Endothelial cell of umbilical vein (primary cell): Measurements from ENCODE around the gene BARX1. TPM values are rescaled to one million over a fixed set of nuclear protein-coding genes. Genes with fewer than 3 reads are reported as not detected.

Experiments used
- BruUV-seq: library from RNA; stranded (reverse); fragments of 400-500 nt; replicated peaks from 2 replicates; lab custom pipeline; 2021; lab: Mats Ljungman, UMichigan
- CTCF ChIA-PET: fragments of 300-600, 350-600 bp; sonication (Branson Sonifier 250); formaldehyde crosslinking; loops from one replicate; lab custom pipeline; 2021; ENCODE audit warnings: antibody characterized with exemption, inconsistent platforms; lab: Charles Lee
- POLR2A ChIA-PET: fragments of 300-600, 350-600 bp; sonication (Branson Sonifier 250); formaldehyde crosslinking; loops from one replicate; lab custom pipeline; 2021; ENCODE audit warnings: antibody characterized with exemption, inconsistent platforms; lab: Charles Lee
- DNase-seq: peaks from one replicate; pipeline ENCODE4 v3.0.0-alpha.2; 2011; ENCODE audit warnings: low read depth, low spot score
- FAIRE-seq: peaks from 2 replicates; lab custom pipeline; 2011; peaks lifted over from hg19 to GRCh38; lab: Jason Lieb, UNC
- H2AFZ ChIP-seq: 2 replicates; pipeline ENCODE4 v1.6.0; 2012; ENCODE audit warnings: low read depth, low read length, control low read depth, inconsistent platforms
- H3K27ac ChIP-seq: 2 replicates; pipeline ENCODE4 v1.5.1; 2011; ENCODE audit warnings: low read depth, mild to moderate bottlenecking, control low read depth, low read length, moderate library complexity; ENCODE audit not compliant: insufficient read depth
- H3K27me3 ChIP-seq, 2 experiments: 2 replicates each; pipeline versions ENCODE4 v1.6.0 to v1.6.1; 2011; ENCODE audit warnings: low read length in 2 of 2, mixed read lengths in 1 of 2; ENCODE audit not compliant: control insufficient read depth in 2 of 2, insufficient read depth in 2 of 2
- H3K36me3 ChIP-seq, 2 experiments: 2 replicates in 1 of 2; 3 replicates in 1 of 2; pipeline ENCODE4 v1.5.1; 2011; ENCODE audit warnings: low read length in 2 of 2, mild to moderate bottlenecking in 1 of 2, moderate library complexity in 1 of 2; ENCODE audit not compliant: control insufficient read depth in 2 of 2, insufficient read depth in 2 of 2; ENCODE audit errors: extremely low read depth in 1 of 2
- H3K4me1 ChIP-seq: 3 replicates; pipeline ENCODE4 v1.5.1; 2011; ENCODE audit warnings: mild to moderate bottlenecking, low read length; ENCODE audit not compliant: control insufficient read depth, insufficient read depth; ENCODE audit errors: extremely low read depth
- H3K4me2 ChIP-seq: 2 replicates; pipeline ENCODE4 v1.6.1; 2011; ENCODE audit warnings: low read length, control low read depth, mixed read lengths; ENCODE audit not compliant: insufficient read depth
- H3K4me3 ChIP-seq, 3 experiments: fragments of 200-600 bp in 1 of 3; sonication (generic), shearing (Covaris generic) in 1 of 3; replicated peaks in 1 of 3; 2 replicates each; pipeline ENCODE4 v1.5.1; 2011 to 2016; ENCODE audit warnings: control low read depth in 3 of 3, low read length in 3 of 3, mild to moderate bottlenecking in 2 of 3, inconsistent platforms in 1 of 3, low read depth in 1 of 3, moderate library complexity in 1 of 3; ENCODE audit not compliant: insufficient read depth in 1 of 3
- H3K79me2 ChIP-seq: 2 replicates; pipeline ENCODE4 v1.6.0; 2012; ENCODE audit warnings: low read length, inconsistent platforms; ENCODE audit not compliant: control insufficient read depth, insufficient read depth
- H3K9ac ChIP-seq: replicated peaks from 2 replicates; pipeline ENCODE3; 2011; ENCODE audit warnings: low read length, control low read depth; ENCODE audit not compliant: insufficient read depth; ENCODE audit errors: extremely low read depth
- H3K9me1 ChIP-seq: replicated peaks from 3 replicates; pipeline ENCODE4 v1.6.0; 2011; ENCODE audit warnings: mild to moderate bottlenecking, low read length; ENCODE audit not compliant: control insufficient read depth, insufficient read depth; ENCODE audit errors: extremely low read depth
- H3K9me3 ChIP-seq: replicated peaks from 2 replicates; pipeline ENCODE4 v1.5.1; 2012; ENCODE audit warnings: low read length, inconsistent platforms; ENCODE audit not compliant: control insufficient read depth, insufficient read depth
- H4K20me1 ChIP-seq: replicated peaks from 2 replicates; pipeline ENCODE3; 2011; ENCODE audit warnings: mild to moderate bottlenecking, low read length; ENCODE audit not compliant: control insufficient read depth, insufficient read depth; ENCODE audit errors: extremely low read depth
- CTCF ChIP-seq, 2 donors: IDR thresholded peaks; 1 replicate in 1 of 2; 2 replicates in 1 of 2; pipeline ENCODE4 v1.5.1; 2011; ENCODE audit warnings: low read length in 2 of 2, mild to moderate bottlenecking in 2 of 2, moderate library complexity in 2 of 2, control low read depth in 1 of 2, inconsistent platforms in 1 of 2, low read depth in 1 of 2; ENCODE audit not compliant: insufficient read depth in 1 of 2; ENCODE audit errors: extremely low read depth in 1 of 2
- EZH2 ChIP-seq: IDR thresholded peaks from 2 replicates; pipeline ENCODE4 v1.6.1; 2012; ENCODE audit warnings: borderline replicate concordance, low read depth, mild to moderate bottlenecking, moderate library complexity, low read length, inconsistent platforms; ENCODE audit not compliant: severe bottlenecking
- FOS ChIP-seq: IDR thresholded peaks from 2 replicates; pipeline ENCODE4 v1.6.1; 2011; ENCODE audit warnings: mild to moderate bottlenecking, low read length, moderate library complexity, borderline replicate concordance; ENCODE audit not compliant: insufficient read depth
- GATA2 ChIP-seq: IDR thresholded peaks from 2 replicates; pipeline ENCODE4 v1.7.0; 2011; ENCODE audit warnings: low read depth, mild to moderate bottlenecking, moderate library complexity, mixed read lengths, low read length; ENCODE audit not compliant: insufficient read length, insufficient read depth
- JUN ChIP-seq: IDR thresholded peaks from 2 replicates; pipeline ENCODE4 v1.6.1; 2011; ENCODE audit warnings: borderline replicate concordance, low read depth; ENCODE audit not compliant: insufficient read length, insufficient read depth
- MAX ChIP-seq: IDR thresholded peaks from 2 replicates; pipeline ENCODE4 v1.6.1; 2011; ENCODE audit not compliant: insufficient read depth, insufficient read length
- MYC ChIP-seq: IDR thresholded peaks from one replicate; pipeline ENCODE4 v1.6.1; 2011; ENCODE audit warnings: mild to moderate bottlenecking, low read depth, low read length
- POLR2A ChIP-seq: IDR thresholded peaks from 2 replicates; pipeline ENCODE4 v1.6.1; 2012; ENCODE audit warnings: low read depth, mild to moderate bottlenecking, control low read depth, low read length
- POLR2AphosphoS5 ChIP-seq: IDR thresholded peaks from 2 replicates; pipeline ENCODE4 v1.6.1; 2012; ENCODE audit warnings: low read depth, mild to moderate bottlenecking, control low read depth, low read length, moderate library complexity; ENCODE audit not compliant: insufficient read depth
- dilution Hi-C: fragments of 300-500 bp; cut with MboI; formaldehyde crosslinking; loops from one replicate; pipeline ENCODE4 v1.15.0; 2019; ENCODE audit warnings: low sequenced_read_pairs; ENCODE audit not compliant: extremely low pct_ligation_motif_present
- intact Hi-C: fragments of 100-400 bp; cut with micrococcal nuclease; formaldehyde crosslinking; loops from one replicate; pipeline ENCODE4 v1.10.0; 2022
- polyA plus RNA-seq, 4 experiments: library from polyadenylated mRNA; depleted of rRNA in 3 of 4; stranded (reverse) in 3 of 4; unstranded in 1 of 4; fragments of >200 nt; gene quantifications; 2 replicates each; pipeline versions ENCODE4 v1.2.1 to v1.2.3, GENCODE V29; 2011 to 2012; ENCODE audit warnings: missing spikeins in 1 of 4
- total RNA-seq: library from RNA; stranded (reverse); gene quantifications from 2 replicates; pipeline ENCODE4 v1.2.3, GENCODE V29; 2021

Gene BARX1
- total and polyA plus RNA-seq, 2 donors (not counting 3 experiments of a cell fraction or from before 2014, with no cell fraction given), result not detected

GRCh38 chr9:93955981-93956784, 1.0 kb upstream of the BARX1 start:
- Histone ChIP-seq H3K79me2 (no peaks in the 10 kb centered on the region), H3K9ac (no peak overlapping the region), H3K9me1 (no peaks in the 10 kb centered on the region), H2AFZ (no peak overlapping the region), H3K4me1 (peaks cover under 1% of the 10 kb centered on the region), H3K9me3 (no peaks in the 10 kb centered on the region), H3K36me3 (no peaks in the 10 kb centered on the region), H3K27me3 (peaks cover 89 to 94% of the 10 kb centered on the region in 2 experiments), H3K4me2 (no peak overlapping the region), H3K27ac (no peak overlapping the region), H4K20me1 (no peaks in the 10 kb centered on the region), H3K4me3 (no peak overlapping the region)
- TF ChIP-seq CTCF (IDR thresholded peaks at IDR 0.05; ENCODE audit: extremely low read depth in 1 of 2, insufficient read depth in 1 of 2, low read depth in 1 of 2, low read length in 2 of 2), result no peak
- TF ChIP-seq JUN, result no peak
- TF ChIP-seq MYC, result no peak
- no peak for TF ChIP-seq GATA2
- TF ChIP-seq EZH2, result no peak
- no peak for TF ChIP-seq MAX
- TF ChIP-seq FOS, result no peak
- TF ChIP-seq POLR2A, result no peak
- TF ChIP-seq POLR2AphosphoS5, result no peak
- intact Hi-C loops, result no loop called here
- BruUV-seq, result no TSS peak
- no peak for FAIRE-seq
- dilution Hi-C loops, result no loop called here
- POLR2A ChIA-PET, result no interaction called here
- CTCF ChIA-PET, result no interaction called here
- DNase-seq, result no peak
